PFSK-1 (cell line): ENCODE measurements around the gene DHRS2.

Experiments used
- POLR2AphosphoS5 ChIP-seq: IDR thresholded peaks from 2 replicates; pipeline ENCODE4 v1.6.1; 2012; ENCODE audit warnings: low read depth, mild to moderate bottlenecking, control low read depth, low read length, moderate library complexity
- SIN3A ChIP-seq: IDR thresholded peaks from 2 replicates; pipeline ENCODE4 v1.6.1; 2012; ENCODE audit warnings: mild to moderate bottlenecking, low read length, moderate library complexity, borderline replicate concordance; ENCODE audit not compliant: insufficient read depth
- TAF1 ChIP-seq: IDR thresholded peaks from 2 replicates; pipeline ENCODE4 v1.6.1; 2012; ENCODE audit warnings: low read length, control low read depth, borderline replicate concordance; ENCODE audit not compliant: insufficient read depth
- TF ChIP-seq, protein P1 (sequence below), 2 experiments: IDR thresholded peaks; 2 replicates each; pipeline versions ENCODE4 v1.6.1 to v1.8.0; 2011 to 2012; ENCODE audit warnings: low read depth in 2 of 2, low read length in 2 of 2, control low read depth in 1 of 2, inconsistent platforms in 1 of 2, mild to moderate bottlenecking in 1 of 2, moderate library complexity in 1 of 2; ENCODE audit not compliant: insufficient read depth in 1 of 2

GRCh38 chr14:23620177-23620702 lies 15.9 kb upstream of the DHRS2 start:
- TF ChIP-seq POLR2AphosphoS5 (no peak), TAF1 (no peak), SIN3A (no peak)
- TF ChIP-seq, protein P1, sequence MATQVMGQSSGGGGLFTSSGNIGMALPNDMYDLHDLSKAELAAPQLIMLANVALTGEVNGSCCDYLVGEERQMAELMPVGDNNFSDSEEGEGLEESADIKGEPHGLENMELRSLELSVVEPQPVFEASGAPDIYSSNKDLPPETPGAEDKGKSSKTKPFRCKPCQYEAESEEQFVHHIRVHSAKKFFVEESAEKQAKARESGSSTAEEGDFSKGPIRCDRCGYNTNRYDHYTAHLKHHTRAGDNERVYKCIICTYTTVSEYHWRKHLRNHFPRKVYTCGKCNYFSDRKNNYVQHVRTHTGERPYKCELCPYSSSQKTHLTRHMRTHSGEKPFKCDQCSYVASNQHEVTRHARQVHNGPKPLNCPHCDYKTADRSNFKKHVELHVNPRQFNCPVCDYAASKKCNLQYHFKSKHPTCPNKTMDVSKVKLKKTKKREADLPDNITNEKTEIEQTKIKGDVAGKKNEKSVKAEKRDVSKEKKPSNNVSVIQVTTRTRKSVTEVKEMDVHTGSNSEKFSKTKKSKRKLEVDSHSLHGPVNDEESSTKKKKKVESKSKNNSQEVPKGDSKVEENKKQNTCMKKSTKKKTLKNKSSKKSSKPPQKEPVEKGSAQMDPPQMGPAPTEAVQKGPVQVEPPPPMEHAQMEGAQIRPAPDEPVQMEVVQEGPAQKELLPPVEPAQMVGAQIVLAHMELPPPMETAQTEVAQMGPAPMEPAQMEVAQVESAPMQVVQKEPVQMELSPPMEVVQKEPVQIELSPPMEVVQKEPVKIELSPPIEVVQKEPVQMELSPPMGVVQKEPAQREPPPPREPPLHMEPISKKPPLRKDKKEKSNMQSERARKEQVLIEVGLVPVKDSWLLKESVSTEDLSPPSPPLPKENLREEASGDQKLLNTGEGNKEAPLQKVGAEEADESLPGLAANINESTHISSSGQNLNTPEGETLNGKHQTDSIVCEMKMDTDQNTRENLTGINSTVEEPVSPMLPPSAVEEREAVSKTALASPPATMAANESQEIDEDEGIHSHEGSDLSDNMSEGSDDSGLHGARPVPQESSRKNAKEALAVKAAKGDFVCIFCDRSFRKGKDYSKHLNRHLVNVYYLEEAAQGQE (IDR thresholded peaks at IDR 0.05; ENCODE audit: insufficient read depth in 1 of 2, low read depth in 2 of 2, low read length in 2 of 2), result no peak
